Epidermal melanocyte (primary cell): ENCODE measurements around the gene NPY.
"Not testable (repeated sequence)": the region's sequence is repeated elsewhere in the genome, so short reads cannot be mapped to it uniquely, and the experiment has no call there.

Source experiments
- DNase-seq: peaks from one replicate; pipeline ENCODE4 v3.0.0; 2011; ENCODE audit warnings: low spot score; ENCODE audit not compliant: insufficient read length

NPY gene

DNA sequence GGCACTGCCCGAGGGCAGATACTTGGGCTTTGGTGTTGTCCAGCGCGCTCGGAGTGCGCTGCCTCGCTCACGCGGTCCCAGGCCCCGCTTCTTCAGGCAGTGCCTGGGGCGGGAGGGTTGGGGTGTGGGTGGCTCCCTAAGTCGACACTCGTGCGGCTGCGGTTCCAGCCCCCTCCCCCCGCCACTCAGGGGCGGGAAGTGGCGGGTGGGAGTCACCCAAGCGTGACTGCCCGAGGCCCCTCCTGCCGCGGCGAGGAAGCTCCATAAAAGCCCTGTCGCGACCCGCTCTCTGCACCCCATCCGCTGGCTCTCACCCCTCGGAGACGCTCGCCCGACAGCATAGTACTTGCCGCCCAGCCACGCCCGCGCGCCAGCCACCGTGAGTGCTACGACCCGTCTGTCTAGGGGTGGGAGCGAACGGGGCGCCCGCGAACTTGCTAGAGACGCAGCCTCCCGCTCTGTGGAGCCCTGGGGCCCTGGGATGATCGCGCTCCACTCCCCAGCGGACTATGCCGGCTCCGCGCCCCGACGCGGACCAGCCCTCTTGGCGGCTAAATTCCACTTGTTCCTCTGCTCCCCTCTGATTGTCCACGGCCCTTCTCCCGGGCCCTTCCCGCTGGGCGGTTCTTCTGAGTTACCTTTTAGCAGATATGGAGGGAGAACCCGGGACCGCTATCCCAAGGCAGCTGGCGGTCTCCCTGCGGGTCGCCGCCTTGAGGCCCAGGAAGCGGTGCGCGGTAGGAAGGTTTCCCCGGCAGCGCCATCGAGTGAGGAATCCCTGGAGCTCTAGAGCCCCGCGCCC is at the start of gene NPY:
Gene NPY (plus strand): TSS at position 294 of the 802 bp plus-strand sequence. CDS start 1,051 bp downstream, outside the sequence.
- no peak for DNase-seq

DNA sequence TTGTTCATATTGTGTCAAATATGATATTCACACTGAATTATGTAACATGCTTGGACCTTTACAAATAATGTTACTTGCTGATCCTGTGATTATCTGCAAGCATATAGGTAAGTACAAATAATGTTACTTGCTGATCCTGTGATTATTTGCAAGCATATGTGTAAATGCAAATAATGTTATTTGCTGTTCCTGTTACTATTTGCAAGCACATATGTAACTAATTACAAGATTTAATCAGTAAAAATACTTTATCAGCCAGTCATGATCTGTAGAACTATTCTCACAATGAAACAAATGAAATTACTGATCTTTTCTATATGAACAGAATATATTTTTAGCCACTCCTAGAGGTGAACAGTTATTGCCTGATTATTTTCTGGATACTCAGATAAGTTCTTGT is 44.7 kb upstream of the NPY start:
- DNase-seq: no peak

DNA sequence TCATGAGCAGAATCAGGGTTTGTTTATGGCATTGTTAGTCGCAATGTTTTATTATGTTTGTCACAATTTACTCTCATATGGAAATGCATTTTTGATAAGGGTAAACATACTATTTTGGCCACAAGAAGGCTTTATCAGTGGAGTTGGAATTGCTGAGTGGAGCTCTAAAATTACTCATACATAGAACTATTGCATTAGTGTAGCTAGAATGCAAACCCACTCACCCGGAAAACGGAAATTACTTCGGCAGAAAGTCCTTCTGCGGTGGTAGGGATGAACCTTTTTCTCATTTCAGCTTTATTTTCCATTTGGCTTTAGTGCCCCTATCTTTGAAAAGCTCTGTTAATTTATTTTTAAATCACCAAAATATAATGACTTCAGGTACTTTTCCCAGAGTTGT is 42.8 kb upstream of the NPY start:
- no peak for DNase-seq

DNA sequence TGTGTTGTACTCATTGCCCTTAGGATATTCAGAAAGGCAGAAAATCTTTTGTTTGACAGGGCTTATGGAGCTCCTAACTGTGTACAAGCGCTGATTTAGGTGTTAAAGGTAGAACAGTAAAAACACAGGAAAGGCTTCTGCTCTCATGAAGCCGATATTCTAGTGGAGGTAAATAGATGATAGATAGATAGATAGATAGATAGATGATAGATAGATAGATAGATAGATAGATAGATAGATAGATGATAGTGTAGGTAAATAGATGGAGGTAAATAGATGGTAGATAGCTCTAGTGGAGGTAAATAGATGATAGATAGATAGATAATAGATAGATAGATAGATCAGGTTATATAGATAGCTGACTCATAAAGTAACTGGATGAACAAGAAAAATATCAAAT is 39.4 kb upstream of the NPY start:
- no peak for DNase-seq

DNA sequence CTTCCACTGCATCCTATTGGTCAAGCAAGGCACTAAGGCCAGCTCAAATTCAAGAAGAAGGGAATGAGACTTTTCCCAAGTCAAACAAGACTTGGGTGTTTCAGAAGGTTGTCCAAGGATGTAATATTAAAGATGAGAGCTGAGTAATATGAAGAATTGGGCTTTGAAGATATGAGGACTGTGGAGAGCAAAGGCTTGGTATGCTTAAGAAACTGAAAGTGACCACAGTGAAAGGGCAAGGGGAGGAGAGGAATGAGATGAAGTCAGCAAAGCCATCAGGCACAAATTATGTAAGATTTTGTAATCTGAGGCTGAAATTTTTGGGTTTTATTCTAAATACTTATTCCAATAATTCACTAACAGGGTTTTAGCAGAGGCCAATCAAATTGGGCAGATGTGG is 38.6 kb upstream of the NPY start:
- DNase-seq: no peak

DNA sequence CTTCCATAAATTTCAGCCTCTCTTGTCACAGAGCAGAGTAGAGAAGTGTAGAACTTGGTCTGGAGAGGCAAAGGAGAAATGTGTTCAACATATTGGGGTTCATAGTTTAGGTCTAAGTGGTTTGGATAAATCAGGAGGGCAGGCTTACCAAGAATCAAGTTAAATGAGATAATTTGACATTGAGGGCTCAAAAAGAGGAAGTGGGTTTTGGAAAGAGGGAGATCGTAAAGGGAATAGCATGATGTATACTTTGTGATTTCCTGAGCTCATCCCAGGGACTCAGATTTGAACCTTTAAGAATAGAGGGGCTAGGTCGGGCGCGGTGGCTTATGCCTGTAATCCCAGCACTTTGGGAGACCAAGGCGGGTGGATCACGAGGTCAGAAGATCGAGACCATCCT is 34.7 kb upstream of the NPY start:
- DNase-seq: no peak

DNA sequence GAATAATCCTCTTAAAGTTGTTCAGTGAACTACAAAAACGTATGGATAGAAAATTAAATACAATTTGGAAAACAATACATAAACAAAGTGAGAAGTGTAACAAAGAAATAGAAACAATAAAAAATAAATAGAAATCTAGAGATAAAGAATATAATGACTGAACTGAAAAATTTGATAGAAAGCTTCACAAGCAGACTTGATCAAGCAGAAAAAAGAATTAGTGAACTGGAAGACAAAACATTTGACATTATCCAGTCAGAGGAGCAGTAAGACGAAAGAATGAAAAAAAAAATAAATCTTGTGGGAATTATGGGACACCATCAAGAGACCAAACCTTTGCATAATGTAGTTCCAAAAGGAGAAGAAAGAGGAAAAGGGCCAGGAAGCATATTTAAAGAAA is 32.4 kb upstream of the NPY start:
- no peak for DNase-seq

DNA sequence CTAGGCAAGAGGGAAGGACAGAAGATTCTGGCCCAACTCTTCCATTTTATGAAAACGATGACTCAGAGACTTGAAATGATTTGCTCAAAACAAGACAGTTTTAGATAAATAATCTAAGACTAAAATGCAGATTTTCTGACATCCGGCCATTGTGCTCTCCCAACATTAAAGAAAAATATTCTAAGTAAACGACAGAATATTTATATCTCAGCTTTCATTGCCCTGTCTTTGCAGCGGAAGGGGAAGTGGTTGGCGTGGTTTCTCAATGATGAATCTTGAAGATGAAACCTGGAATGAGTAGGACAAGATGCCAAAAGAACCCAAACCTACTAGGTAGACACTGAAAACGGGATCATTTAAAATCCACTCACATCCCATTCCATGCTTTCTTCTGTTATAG is 28.9 kb upstream of the NPY start:
- no peak for DNase-seq

DNA sequence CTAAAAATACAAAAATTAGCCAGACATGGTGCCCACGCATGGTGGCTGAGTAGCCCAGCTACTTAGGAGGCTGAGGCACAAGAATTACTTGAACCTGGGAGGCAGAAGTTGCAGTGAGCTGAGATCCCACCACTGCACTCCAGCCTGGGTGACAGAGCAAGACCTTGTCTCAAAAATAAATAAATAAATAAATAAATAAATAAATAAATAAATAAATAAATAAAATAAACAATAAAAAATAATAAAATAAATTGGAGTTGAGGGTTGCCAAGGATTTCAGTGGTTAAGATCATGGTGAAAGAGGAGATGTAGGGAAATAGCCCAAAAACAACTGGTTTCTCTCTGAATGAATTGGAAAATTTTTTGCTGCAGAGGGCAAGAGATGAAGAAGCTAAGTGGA is 25.7 kb upstream of the NPY start:
- DNase-seq: not testable (repeated sequence)

DNA sequence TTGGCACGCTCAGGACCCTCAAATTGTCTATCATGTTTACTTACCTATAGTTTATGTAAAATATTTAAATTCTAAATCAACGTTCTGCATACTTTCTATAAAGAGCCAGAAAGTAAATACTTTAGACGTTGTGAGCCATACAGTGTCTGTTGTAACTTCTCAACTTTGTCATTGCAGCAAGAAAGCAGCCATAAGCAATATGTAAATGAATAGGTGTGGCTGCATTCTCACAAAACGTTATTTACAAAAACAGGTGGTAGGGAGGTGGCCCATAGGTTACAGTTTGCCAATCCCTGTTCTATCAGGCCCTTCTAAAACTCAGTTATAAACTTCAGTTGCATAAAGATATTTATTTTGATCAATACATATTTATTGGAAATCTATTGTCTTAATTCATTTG is 12.1 kb upstream of the NPY start:
- DNase-seq: no peak

DNA sequence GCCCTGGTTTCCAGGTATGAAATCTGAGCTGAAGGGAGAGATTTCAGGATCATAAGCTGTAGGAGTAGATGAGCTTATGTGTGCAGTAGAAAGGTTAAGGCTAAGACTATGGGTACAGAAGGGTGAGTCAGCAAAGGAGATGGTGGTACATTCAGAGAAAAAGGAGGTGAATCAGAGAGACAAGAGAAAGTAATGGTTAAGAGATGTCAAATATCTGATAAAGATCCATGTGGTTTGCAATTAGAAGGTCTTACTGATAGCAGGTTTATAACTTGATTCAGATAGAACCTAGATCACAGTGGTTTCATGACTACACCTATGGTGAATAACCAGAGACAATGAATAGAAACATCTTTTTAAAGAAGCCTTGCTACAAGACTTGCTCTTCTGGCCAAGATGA is 4.5 kb upstream of the NPY start:
- DNase-seq: no peak

DNA sequence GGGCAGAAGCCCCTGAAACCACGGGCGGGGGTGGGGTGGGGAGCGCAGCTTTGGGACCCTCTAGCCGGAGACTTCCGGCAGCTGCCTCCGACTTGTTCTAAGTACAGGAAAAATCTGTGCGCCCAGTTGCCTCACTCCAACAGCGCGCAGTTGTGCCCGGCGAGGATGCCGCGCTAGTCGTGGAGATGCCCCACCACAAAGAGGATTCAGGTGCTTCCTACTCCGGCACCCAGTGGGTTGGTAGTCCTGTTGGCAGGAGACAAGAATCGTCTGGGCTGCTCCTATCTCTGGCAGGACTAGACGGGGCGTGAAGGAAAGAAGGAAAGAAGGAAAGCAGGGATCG is 465 bp upstream of the NPY start:
- no peak for DNase-seq

DNA sequence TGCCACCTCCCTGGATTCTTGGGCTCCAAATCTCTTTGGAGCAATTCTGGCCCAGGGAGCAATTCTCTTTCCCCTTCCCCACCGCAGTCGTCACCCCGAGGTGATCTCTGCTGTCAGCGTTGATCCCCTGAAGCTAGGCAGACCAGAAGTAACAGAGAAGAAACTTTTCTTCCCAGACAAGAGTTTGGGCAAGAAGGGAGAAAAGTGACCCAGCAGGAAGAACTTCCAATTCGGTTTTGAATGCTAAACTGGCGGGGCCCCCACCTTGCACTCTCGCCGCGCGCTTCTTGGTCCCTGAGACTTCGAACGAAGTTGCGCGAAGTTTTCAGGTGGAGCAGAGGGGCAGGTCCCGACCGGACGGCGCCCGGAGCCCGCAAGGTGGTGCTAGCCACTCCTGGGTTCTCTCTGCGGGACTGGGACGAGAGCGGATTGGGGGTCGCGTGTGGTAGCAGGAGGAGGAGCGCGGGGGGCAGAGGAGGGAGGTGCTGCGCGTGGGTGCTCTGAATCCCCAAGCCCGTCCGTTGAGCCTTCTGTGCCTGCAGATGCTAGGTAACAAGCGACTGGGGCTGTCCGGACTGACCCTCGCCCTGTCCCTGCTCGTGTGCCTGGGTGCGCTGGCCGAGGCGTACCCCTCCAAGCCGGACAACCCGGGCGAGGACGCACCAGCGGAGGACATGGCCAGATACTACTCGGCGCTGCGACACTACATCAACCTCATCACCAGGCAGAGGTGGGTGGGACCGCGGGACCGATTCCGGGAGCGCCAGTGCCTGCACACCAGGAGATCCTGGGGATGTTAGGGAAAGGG is 913 bp downstream of the NPY start:
- no peak for DNase-seq

DNA sequence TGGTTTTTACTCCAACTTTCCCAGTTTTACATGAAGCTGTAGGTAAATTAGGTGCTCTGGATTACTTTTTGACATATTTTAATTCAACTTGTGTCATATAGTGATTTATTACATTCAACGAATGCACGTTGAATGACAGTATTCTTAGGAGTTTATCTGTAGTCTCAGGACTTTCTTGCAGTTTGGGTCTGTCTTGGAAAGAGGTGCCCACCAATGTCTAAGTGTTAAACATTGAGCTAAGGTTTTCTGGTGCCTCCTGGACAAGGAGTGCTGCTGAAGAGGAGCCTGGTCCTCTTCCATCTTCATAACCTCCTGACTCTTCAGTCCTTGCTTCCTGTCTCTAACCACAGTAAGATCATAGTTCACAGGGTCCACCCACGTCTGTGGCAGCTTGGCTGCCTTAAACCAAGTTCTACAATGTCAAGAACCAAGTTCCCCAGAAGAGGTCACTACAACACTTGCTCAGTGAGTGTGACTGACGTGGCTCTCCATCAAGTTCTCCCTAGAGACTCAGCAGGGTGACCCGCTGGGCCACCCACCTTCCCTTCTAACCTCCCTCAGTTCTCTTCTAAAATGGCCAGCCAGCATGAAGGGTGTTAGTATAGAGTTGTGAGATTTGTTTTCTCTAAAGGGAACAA is 6.1 kb downstream of the NPY start:
- DNase-seq: peak; percentile 20

DNA sequence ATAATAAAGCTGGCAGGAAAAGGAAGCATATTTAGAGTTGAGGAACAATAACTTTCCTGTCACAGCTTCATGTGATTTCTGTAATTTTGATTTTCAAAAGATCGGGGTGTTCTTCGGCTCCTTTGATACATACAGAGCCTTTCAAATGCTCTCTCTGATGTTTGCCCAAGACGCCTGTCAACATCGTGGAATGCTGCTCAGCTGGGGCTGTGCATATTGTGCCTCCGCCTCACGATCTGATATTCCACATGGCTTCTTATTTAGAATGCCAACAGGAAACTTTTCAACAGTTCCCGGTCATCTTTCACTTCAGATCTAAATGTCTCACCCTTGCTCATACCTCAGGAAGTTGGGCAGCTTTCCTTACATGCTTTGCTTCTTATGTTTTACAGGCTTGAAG is 7.3 kb downstream of the NPY start:
- DNase-seq: no peak

DNA sequence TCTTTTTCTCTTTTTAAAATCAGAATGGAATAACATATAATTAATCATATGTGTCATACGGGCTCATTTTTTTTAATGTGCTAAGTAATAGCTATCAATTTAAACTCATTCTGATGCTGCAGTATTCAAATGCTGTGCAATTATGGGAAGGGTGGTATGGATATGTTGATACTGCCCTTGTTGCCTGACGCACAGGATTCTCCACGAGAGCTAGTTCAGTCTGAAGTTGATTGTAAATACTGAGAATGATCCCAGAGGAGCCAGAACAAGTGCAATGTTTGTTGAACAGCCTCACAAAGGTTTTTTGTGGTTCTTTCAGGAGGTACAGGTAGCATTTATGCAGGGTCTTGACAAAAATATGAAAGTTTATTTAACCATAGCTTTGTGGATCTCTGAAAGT is 13.4 kb downstream of the NPY start:
- DNase-seq: no peak

DNA sequence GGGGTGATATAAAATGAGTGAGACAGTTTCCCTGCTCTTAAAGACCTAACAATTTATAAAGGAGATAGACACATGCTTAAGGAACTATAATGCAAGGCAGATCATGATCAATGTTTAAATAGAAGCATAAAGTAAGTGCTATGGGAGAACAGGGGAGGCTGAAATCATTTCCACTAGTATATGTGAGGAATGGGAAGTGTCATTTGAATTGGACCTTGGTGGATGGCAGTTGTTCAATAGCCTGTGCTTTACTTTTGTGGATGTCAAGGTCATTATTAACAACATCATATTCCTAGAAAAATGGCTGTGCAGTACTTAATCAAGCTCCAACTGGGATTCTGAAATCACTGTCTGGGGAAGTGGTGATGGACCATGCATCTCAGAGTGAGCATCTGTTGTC is 14.7 kb downstream of the NPY start:
- no peak for DNase-seq

DNA sequence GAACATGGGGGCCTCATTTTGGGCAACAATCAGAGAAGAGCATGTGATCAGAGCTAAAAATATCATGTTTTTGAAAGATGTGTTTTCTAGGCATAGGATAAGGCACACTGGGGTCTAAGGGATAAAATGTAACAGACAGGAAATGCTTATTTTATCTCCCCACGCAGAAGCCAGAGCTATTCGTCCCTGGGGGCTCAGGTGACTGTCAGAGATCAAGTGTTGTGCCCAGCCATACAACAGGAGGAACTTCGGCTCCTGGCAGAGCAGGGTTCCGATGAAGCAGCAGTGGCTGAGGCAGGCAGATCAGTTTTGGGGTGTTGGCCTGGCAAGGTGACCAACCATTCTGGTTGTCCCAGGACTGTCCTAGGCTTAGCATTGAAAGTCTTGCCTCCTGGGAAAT is 15.2 kb downstream of the NPY start:
- DNase-seq: no peak

DNA sequence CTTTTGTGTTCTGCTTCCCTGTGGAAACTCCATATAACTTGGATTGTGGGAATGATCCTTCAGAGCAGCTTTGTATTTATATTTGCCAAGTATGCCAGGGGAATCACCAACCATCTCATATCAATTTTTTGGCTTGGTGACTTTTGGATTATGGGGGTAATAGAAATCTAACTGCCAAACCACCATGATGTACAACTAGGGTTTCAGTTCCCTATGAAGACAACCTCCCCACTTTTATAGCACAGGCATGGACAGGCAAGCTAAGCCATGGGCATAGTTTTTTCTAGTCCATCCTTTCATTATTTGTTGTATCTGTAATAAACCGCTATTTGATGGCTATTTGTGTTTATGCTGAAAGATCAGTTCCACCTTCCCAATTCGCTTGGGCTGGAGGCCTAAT is 17.7 kb downstream of the NPY start:
- no peak for DNase-seq

DNA sequence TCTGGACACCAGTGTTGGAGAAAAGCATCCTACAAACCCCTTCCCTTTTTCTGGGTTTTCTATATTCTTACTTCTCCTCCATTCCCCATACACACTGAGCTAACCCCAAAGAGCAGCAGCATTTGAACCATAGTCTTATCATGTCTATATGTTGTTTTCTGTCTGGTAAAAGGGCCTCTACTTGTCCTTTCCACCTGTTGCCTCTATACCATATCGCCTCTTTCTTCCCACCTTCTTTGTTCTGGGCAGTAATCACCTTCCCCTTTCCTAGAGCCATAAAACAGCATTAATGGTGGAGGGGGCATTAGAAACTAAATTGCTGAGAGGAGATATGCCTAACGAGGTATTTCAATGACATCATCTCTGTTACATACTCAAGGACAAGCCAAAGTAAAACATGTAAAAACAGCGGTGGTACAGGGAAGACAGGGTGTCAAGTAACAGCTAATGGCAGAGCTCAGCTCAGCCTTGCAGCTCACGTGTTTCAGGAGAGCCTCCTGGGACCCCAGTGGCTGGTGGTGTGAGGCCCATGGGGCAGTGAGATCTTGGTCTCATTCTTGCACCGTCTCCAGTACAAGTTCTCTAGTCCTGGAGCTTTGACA is 20.6 kb downstream of the NPY start:
- DNase-seq: no peak

DNA sequence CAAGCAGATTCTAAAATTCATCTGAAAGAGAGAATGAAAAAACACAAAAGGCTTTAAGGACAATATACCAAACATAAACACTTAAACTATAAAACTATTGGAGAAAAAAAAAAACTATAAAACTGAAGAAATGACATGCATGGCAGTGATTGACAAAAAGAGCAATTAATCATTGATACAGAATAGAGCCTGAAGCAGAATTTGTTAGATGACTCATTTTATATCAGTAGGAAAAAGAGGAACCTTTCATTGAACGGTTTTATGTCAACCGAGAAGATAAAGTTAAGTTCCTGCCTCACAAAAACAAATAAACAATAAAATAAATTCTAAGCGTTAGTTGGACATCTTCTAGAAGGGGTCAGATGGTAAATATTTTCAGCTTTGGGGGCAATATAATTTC is 23.3 kb downstream of the NPY start:
- no peak for DNase-seq

DNA sequence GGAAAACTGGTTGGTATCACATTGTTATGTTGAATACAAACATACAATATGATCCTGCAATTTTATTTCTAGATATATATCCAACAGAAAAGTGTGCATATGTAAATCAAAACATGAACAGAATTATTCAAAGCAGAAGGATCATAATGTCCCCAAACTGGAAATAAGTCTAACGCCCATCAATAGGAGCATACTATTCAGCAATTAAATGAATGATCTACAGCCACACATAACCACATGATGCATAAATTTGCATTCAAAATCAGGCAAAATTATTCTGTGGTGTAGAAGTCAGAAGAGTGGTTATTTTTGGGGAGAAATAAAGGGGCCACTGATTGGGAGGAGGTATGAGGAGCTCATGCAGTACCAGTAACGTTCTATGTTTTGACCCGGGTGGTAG is 28.6 kb downstream of the NPY start:
- no peak for DNase-seq
